ENCODE results near the gene EMC6.

DNA sequence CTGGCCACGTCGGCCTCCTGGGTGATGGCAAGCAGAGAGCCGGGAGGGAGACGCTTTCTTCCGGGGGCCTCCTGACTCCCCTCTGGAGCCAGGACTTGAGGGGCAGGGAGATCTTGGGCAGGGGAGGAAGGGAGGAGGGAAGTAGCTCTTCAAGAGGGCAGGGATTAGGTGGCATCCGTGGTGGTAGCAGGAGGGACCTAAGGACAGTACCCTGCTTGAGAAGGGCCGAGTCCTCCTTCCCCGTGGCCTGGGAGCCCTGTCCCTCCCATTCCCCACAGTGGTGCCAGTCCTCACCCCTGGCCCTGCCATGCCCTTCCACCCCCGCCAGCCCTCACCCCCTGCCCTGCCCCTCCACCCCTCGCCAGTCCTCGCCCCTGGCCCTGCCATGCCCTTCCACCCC is 12.8 kb upstream of the EMC6 start:
- no peak for TF ChIP-seq CTCF (conservative IDR thresholded peaks at IDR 0.05 in 1 of 2, IDR thresholded peaks at IDR 0.05 in 1 of 2; ENCODE audit: extremely low read depth in 1 of 2, insufficient read depth in 1 of 2, low read depth in 1 of 2, low read length in 2 of 2)
- no peak for TF ChIP-seq EZH2 (IDR thresholded peaks at IDR 0.05; ENCODE audit: borderline replicate concordance, low read length)

All from mammary epithelial cell (primary cell).